H1 (cell line): ENCODE measurements around the gene FTSJ3. TPM values are rescaled to one million over a fixed set of nuclear protein-coding genes. Genes with fewer than 3 reads are reported as not detected.

Experiments
- CTCF ChIA-PET: fragments of 300-600 bp; sonication (Branson Sonifier 250); formaldehyde crosslinking; loops from one replicate; lab custom pipeline; 2021; ENCODE audit not compliant: partially characterized antibody; lab: Charles Lee
- POLR2A ChIA-PET: fragments of 300-600 bp; sonication (Branson Sonifier 250); formaldehyde crosslinking; loops from one replicate; lab custom pipeline; 2021; ENCODE audit warnings: inconsistent platforms; ENCODE audit not compliant: partially characterized antibody; lab: Charles Lee
- DNase-seq, 2 experiments: peaks; one replicate each; pipeline versions ENCODE4 v3.0.0 to v3.0.0-alpha.2; 2010 to 2022; ENCODE audit warnings: low spot score in 2 of 2, low read depth in 1 of 2, mixed read lengths in 1 of 2
- FAIRE-seq: peaks from 2 replicates; lab custom pipeline; 2011; peaks lifted over from hg19 to GRCh38; lab: Jason Lieb, UNC
- H2AFZ ChIP-seq: 2 replicates; pipeline ENCODE4 v1.8.1; 2012; ENCODE audit warnings: low read length, inconsistent platforms
- H2AK5ac ChIP-seq: 2 replicates; pipeline ENCODE4 v1.6.1; 2013; ENCODE audit warnings: low read depth, low read length
- H2BK120ac ChIP-seq: replicated peaks from 2 replicates; pipeline ENCODE3; 2013; ENCODE audit warnings: low read depth, low read length, inconsistent platforms
- H2BK12ac ChIP-seq: 2 replicates; pipeline ENCODE4 v1.6.1; 2013; ENCODE audit warnings: low read depth, low read length
- H2BK15ac ChIP-seq: 2 replicates; pipeline ENCODE4 v1.6.1; 2013; ENCODE audit warnings: low read length
- H2BK20ac ChIP-seq: 2 replicates; pipeline ENCODE4 v1.6.1; 2013; ENCODE audit warnings: low read length
- H2BK5ac ChIP-seq: 2 replicates; pipeline ENCODE4 v1.6.1; 2013; ENCODE audit warnings: low read depth, low read length
- H3K14ac ChIP-seq: 2 replicates; pipeline ENCODE4 v1.6.1; 2013; ENCODE audit warnings: inconsistent platforms; ENCODE audit not compliant: insufficient read length
- H3K18ac ChIP-seq: 2 replicates; pipeline ENCODE4 v1.6.1; 2013; ENCODE audit warnings: low read length; ENCODE audit errors: extremely low read depth
- H3K23ac ChIP-seq: 2 replicates; pipeline ENCODE4 v1.6.1; 2013; ENCODE audit warnings: inconsistent platforms; ENCODE audit not compliant: insufficient read length
- H3K23me2 ChIP-seq: 2 replicates; pipeline ENCODE4 v1.6.1; 2013; ENCODE audit warnings: low read depth, low read length
- H3K27ac ChIP-seq: 2 replicates; pipeline ENCODE4 v1.6.1; 2011; ENCODE audit warnings: low read depth, low read length, inconsistent platforms
- H3K27me3 ChIP-seq, 4 experiments: replicated peaks in 1 of 4; 1 replicate in 1 of 4; 2 replicates in 3 of 4; pipeline versions ENCODE4 v1.6.1 to v1.8.1; 2011 to 2013; ENCODE audit warnings: low read length in 3 of 4, mild to moderate bottlenecking in 3 of 4, inconsistent platforms in 2 of 4, mixed read lengths in 2 of 4, moderate library complexity in 1 of 4; ENCODE audit not compliant: control insufficient read depth in 3 of 4, insufficient read depth in 3 of 4; ENCODE audit errors: extremely low read depth in 1 of 4
- H3K36me3 ChIP-seq, 4 experiments: 2 replicates each; pipeline versions ENCODE4 v1.6.1 to v1.8.1; 2011 to 2013; ENCODE audit warnings: mild to moderate bottlenecking in 4 of 4, low read length in 3 of 4, moderate library complexity in 2 of 4, control low read depth in 1 of 4, inconsistent platforms in 1 of 4; ENCODE audit not compliant: insufficient read depth in 4 of 4, control insufficient read depth in 2 of 4
- H3K4ac ChIP-seq: replicated peaks from 2 replicates; pipeline ENCODE3; 2013; ENCODE audit warnings: low read length, low read depth, mixed read lengths, inconsistent platforms; ENCODE audit not compliant: insufficient read length
- H3K4me1 ChIP-seq, 4 experiments: replicated peaks in 1 of 4; 1 replicate in 1 of 4; 2 replicates in 3 of 4; pipeline versions ENCODE4 v1.6.1 to v1.8.1; 2011 to 2013; ENCODE audit warnings: low read length in 3 of 4, inconsistent platforms in 2 of 4, mixed read lengths in 1 of 4; ENCODE audit not compliant: insufficient read depth in 4 of 4, control insufficient read depth in 3 of 4
- H3K4me2 ChIP-seq, 2 experiments: 2 replicates each; pipeline versions ENCODE4 v1.6.1 to v1.8.1; 2011 to 2013; ENCODE audit warnings: low read depth in 2 of 2, low read length in 2 of 2, control low read depth in 1 of 2, inconsistent platforms in 1 of 2, mild to moderate bottlenecking in 1 of 2; ENCODE audit not compliant: insufficient read depth in 1 of 2
- H3K4me3 ChIP-seq, 4 experiments: fragments of 200-600, 300-600 bp in 1 of 4; sonication (generic), shearing (Covaris generic), sonication (Bioruptor Twin) in 1 of 4; 2 replicates each; pipeline versions ENCODE4 v1.5.1 to v1.8.1; 2011 to 2016; ENCODE audit warnings: low read length in 4 of 4, low read depth in 3 of 4, control low read depth in 2 of 4, inconsistent platforms in 2 of 4, mild to moderate bottlenecking in 2 of 4, mixed read lengths in 1 of 4, moderate library complexity in 1 of 4; ENCODE audit not compliant: insufficient read depth in 2 of 4; ENCODE audit errors: extremely low read depth in 1 of 4
- H3K56ac ChIP-seq: replicated peaks from 2 replicates; pipeline ENCODE3; 2013; ENCODE audit warnings: low read depth, mild to moderate bottlenecking, mixed read lengths, low read length, inconsistent platforms; ENCODE audit not compliant: insufficient read length
- H3K79me1 ChIP-seq: 2 replicates; pipeline ENCODE4 v1.6.1; 2013; ENCODE audit warnings: low read depth, low read length, control low read depth
- H3K79me2 ChIP-seq, 2 experiments: 2 replicates each; pipeline versions ENCODE4 v1.6.1 to v1.8.1; 2012 to 2013; ENCODE audit warnings: low read length in 2 of 2, mild to moderate bottlenecking in 2 of 2, inconsistent platforms in 1 of 2; ENCODE audit not compliant: insufficient read depth in 2 of 2, control insufficient read depth in 1 of 2
- H3K9ac ChIP-seq, 4 experiments: replicated peaks in 1 of 4; 1 replicate in 1 of 4; 2 replicates in 3 of 4; pipeline versions ENCODE4 v1.6.1 to v1.8.1; 2011 to 2013; ENCODE audit warnings: low read depth in 3 of 4, low read length in 3 of 4, control low read depth in 2 of 4, mild to moderate bottlenecking in 2 of 4, moderate library complexity in 2 of 4, inconsistent platforms in 1 of 4; ENCODE audit errors: extremely low read depth in 1 of 4
- H3K9me3 ChIP-seq, 2 experiments: 2 replicates each; pipeline versions ENCODE4 v1.6.1 to v1.8.1; 2012 to 2013; ENCODE audit warnings: mild to moderate bottlenecking in 2 of 2, moderate library complexity in 2 of 2, control low read depth in 1 of 2, inconsistent platforms in 1 of 2, low read depth in 1 of 2, low read length in 1 of 2, mixed read lengths in 1 of 2; ENCODE audit not compliant: insufficient read depth in 2 of 2
- H4K20me1 ChIP-seq, 2 experiments: replicated peaks in 1 of 2; 2 replicates each; pipeline versions ENCODE3 to v1.8.1; 2011 to 2013; ENCODE audit warnings: inconsistent platforms in 2 of 2, low read length in 2 of 2, mild to moderate bottlenecking in 1 of 2; ENCODE audit not compliant: insufficient read depth in 2 of 2, control insufficient read depth in 1 of 2
- H4K5ac ChIP-seq: 2 replicates; pipeline ENCODE4 v1.6.1; 2013; ENCODE audit warnings: low read length, low read depth, mixed read lengths, inconsistent platforms; ENCODE audit not compliant: insufficient read length
- H4K8ac ChIP-seq: 2 replicates; pipeline ENCODE4 v1.8.0; 2013; ENCODE audit warnings: mild to moderate bottlenecking, moderate library complexity, low read length, inconsistent platforms; ENCODE audit not compliant: insufficient read depth; ENCODE audit errors: extremely low read depth
- H4K91ac ChIP-seq: replicated peaks from 2 replicates; pipeline ENCODE3; 2013; ENCODE audit warnings: low read length, mixed read lengths, inconsistent platforms; ENCODE audit not compliant: insufficient read length
- WGBS, 2 experiments: shearing (Covaris generic) in 1 of 2; methylation state at CpG; one replicate each; pipeline versions ENCODE4 v1.1.6 to v1.1.7; 2013 to 2015; ENCODE audit warnings: low lambda C conversion rate in 2 of 2, mixed read lengths in 2 of 2, inconsistent platforms in 1 of 2, low coverage in 1 of 2, missing lambda C conversion rate in 1 of 2; ENCODE audit not compliant: insufficient replicate concordance in 2 of 2, insufficient coverage in 1 of 2, insufficient read length in 1 of 2; ENCODE audit errors: extremely low coverage in 1 of 2, missing lambda C conversion rate in 1 of 2; 5-methylcytosine and 5-hydroxymethylcytosine counted together
- polyA plus RNA-seq, 7 experiments: library from polyadenylated mRNA; depleted of rRNA in 3 of 7; stranded (reverse) in 5 of 7; unstranded in 2 of 7; fragments of >200 nt in 5 of 7; fragments of 200-250 nt in 2 of 7; gene quantifications; 1 replicate in 5 of 7; 2 replicates in 1 of 7; 4 replicates in 1 of 7; pipeline versions ENCODE4 v1.2.1 to v1.2.3, GENCODE V29; 2011 to 2013; ENCODE audit warnings: missing spikeins in 2 of 7, mixed read lengths in 2 of 7
- total RNA-seq: library from RNA; stranded (reverse); fragmentation: NEBNext Ultra II Directional; extraction: Animal tissue kit (Norgen Biotek cat#: 25700); gene quantifications from 2 replicates; pipeline ENCODE4 v1.2.1, GENCODE V29; 2021
- TF ChIP-seq, protein P1 (sequence below): IDR thresholded peaks from 2 replicates; pipeline ENCODE4 v1.6.1; 2011; ENCODE audit warnings: low read depth, mild to moderate bottlenecking, low read length; ENCODE audit not compliant: insufficient read depth

Gene FTSJ3
- total and polyA plus RNA-seq, 2 of the 8 experiments (the other 6 are each of a cell fraction or from before 2014, with no cell fraction given): 42.7 to 77.2 TPM

DNA sequence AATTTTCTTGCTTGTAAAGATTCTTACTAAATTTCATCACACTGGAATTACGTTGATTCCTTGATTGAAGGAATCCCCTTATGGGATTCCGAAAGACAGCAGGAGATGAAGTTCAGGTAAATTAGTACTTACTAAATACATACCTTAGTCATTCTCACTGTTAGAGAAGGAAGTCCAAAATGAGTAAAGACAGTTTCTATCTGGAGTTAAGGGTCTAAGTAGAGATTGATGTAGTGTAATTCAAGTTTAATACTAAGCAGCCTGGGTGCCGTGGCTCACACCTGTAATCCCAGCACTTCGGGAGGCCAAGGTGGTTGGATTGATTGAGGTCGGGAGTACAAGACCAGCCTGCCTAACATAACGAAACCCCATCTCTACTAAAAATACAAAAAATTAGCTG, 43.9 kb downstream of the FTSJ3 start:
- H3K4ac ChIP-seq: no peak overlapping the region
- no peak overlapping the region for H3K9ac ChIP-seq
- WGBS, 2 experiments: 79% methylated on average over 6 of the region's 6 CpGs; no CpG with 5 or more reads in 1 of the 2 experiments
- H3K23me2 ChIP-seq: no peaks in the 10 kb centered on the region; the same call in 1 of the 2 replicates
- H2AK5ac ChIP-seq: no peak overlapping the region
- no peak overlapping the region for H2BK15ac ChIP-seq
- no peaks in the 10 kb centered on the region for H3K4me1 ChIP-seq
- CTCF ChIA-PET: interaction anchor here (1.1 to 2.3 kb wide), 2 partner anchors 9 to 47 kb away, joined by 3 to 10 read pairs; partner anchors contain the start of gene DDX42
- H3K18ac ChIP-seq: no peak overlapping the region
- POLR2A ChIA-PET: interaction anchor here (0.8 to 24.4 kb wide), 6 partner anchors 10 to 41 kb away, joined by 3 to 481 read pairs (median 8); partner anchors contain the start of genes CCDC47, DDX42, FTSJ3 and PSMC5
- no peak overlapping the region for H2BK20ac ChIP-seq
- peaks cover 8 to 53% (median 28%) of the 10 kb centered on the region in 4 experiments for H3K36me3 ChIP-seq
- H3K27me3 ChIP-seq: no peaks in the 10 kb centered on the region
- H3K27ac ChIP-seq: no peak overlapping the region
- peaks cover 26 to 85% of the 10 kb centered on the region in 2 experiments for H3K79me2 ChIP-seq
- H3K79me1 ChIP-seq: peaks cover 4% of the 10 kb centered on the region; the same call in 1 of the 2 replicates
- no peak overlapping the region for H3K23ac ChIP-seq
- H2BK5ac ChIP-seq: no peak overlapping the region
- H3K9me3 ChIP-seq: no peaks in the 10 kb centered on the region
- no peak overlapping the region for H2AFZ ChIP-seq
- H4K5ac ChIP-seq: no peak overlapping the region
- H2BK120ac ChIP-seq: no peak overlapping the region
- FAIRE-seq (no peak), DNase-seq (no peak)
- no peak overlapping the region for H3K4me3 ChIP-seq
- peaks cover 11 to 14% of the 10 kb centered on the region in 2 experiments for H4K20me1 ChIP-seq
- TF ChIP-seq, protein P1, sequence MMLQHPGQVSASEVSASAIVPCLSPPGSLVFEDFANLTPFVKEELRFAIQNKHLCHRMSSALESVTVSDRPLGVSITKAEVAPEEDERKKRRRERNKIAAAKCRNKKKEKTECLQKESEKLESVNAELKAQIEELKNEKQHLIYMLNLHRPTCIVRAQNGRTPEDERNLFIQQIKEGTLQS: no peak
- no peak overlapping the region for H3K4me2 ChIP-seq
- no peak overlapping the region for H4K8ac ChIP-seq
- H3K14ac ChIP-seq: no peak overlapping the region
- no peak overlapping the region for H4K91ac ChIP-seq
- no peak overlapping the region for H3K56ac ChIP-seq
- no peak overlapping the region for H2BK12ac ChIP-seq
